ENCODE data around the gene KIF6. TPM values are rescaled to one million over a fixed set of nuclear protein-coding genes. Genes with fewer than 3 reads are reported as not detected.
A peak's percentile ranks its signal among the peaks of the same experiment; 100 is the strongest.

The KIF6 gene
- total and polyA plus RNA-seq, 4 donors, result 1.1 to 7.8 (median 4.5) TPM

DNA sequence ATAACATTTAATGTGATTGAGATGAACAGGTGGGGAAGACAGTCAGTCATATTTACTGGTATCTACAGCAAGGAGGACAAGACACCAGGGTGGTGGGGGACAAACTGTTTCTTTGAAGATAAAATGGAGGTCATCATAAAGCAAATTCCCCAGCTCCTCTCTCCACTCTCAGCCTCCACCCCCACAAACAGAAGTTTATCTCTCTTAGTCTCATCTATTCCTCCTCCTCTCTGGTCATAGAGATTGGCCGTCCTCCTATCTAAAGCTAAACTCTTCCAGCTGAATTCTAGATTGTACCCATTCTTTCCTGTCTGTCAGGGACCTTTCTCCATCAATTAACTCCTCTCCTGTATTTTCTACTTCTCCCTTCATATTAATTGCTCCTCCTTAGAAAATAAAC, 71.1 kb downstream of the KIF6 start:
- ATAC-seq (ENCODE audit: insufficient read depth, low FRiP score), result no peak
- TF ChIP-seq, protein P1, sequence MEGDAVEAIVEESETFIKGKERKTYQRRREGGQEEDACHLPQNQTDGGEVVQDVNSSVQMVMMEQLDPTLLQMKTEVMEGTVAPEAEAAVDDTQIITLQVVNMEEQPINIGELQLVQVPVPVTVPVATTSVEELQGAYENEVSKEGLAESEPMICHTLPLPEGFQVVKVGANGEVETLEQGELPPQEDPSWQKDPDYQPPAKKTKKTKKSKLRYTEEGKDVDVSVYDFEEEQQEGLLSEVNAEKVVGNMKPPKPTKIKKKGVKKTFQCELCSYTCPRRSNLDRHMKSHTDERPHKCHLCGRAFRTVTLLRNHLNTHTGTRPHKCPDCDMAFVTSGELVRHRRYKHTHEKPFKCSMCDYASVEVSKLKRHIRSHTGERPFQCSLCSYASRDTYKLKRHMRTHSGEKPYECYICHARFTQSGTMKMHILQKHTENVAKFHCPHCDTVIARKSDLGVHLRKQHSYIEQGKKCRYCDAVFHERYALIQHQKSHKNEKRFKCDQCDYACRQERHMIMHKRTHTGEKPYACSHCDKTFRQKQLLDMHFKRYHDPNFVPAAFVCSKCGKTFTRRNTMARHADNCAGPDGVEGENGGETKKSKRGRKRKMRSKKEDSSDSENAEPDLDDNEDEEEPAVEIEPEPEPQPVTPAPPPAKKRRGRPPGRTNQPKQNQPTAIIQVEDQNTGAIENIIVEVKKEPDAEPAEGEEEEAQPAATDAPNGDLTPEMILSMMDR (IDR thresholded peaks at IDR 0.05; ENCODE audit: control extremely low read depth, extremely low read depth), result no peak
- H3K4me1 ChIP-seq (ENCODE audit: control insufficient read depth in 5 of 5, insufficient read depth in 5 of 5, low read length in 5 of 5), result peaks cover 0 to 16% (median 0%) of the 10 kb centered on the region in 5 donors
- H3K4me3 ChIP-seq, result no peak overlapping the region
- no peak overlapping the region for H3K9ac ChIP-seq (ENCODE audit: insufficient read depth in 1 of 2, low read length in 2 of 2)
- no peak overlapping the region for H3K27ac ChIP-seq (ENCODE audit: low read depth in 1 of 2, low read length in 1 of 2)
- no peaks in the 10 kb centered on the region for H3K9me3 ChIP-seq (ENCODE audit: control insufficient read depth in 4 of 4, insufficient read depth in 3 of 4, low read length in 3 of 4)
- 89 to 90% methylated on average over 1 of the region's 1 CpG for WGBS, 2 donors
- H3K36me3 ChIP-seq (ENCODE audit: control insufficient read depth in 4 of 4, insufficient read depth in 4 of 4, low read length in 4 of 4), result no peaks in the 10 kb centered on the region
- H3K27me3 ChIP-seq (ENCODE audit: control insufficient read depth in 3 of 3, insufficient read depth in 3 of 3, low read length in 2 of 3), result no peaks in the 10 kb centered on the region
- DNase-seq, result no peak

DNA sequence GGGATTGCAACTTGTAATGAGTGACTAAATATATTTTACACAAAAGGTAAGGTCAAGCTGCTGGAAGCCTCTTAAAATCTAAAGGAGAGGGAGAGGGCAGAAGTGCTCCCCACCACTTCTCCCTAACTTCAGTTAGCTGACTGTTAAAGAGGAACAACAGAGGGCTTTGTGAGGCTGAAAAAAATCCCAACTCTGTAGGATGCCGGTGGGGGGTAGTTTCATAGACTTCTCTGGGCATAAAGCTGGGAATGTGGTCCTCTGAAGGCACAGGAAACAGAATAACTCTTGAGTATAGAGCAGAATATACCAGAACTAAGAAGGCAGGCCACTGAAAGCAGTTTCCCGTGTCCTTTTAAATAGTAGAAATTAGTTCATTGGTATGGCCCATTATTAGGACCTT, 71.6 kb downstream of the KIF6 start:
- Histone ChIP-seq H3K27me3 (ENCODE audit: control insufficient read depth in 3 of 3, insufficient read depth in 3 of 3, low read length in 2 of 3) (no peaks in the 10 kb centered on the region), H3K27ac (ENCODE audit: low read depth in 1 of 2, low read length in 1 of 2) (no peak overlapping the region), H3K4me3 (no peak overlapping the region), H3K9ac (ENCODE audit: insufficient read depth in 1 of 2, low read length in 2 of 2) (no peak overlapping the region), H3K36me3 (ENCODE audit: control insufficient read depth in 4 of 4, insufficient read depth in 4 of 4, low read length in 4 of 4) (no peaks in the 10 kb centered on the region), H3K4me1 (ENCODE audit: control insufficient read depth in 5 of 5, insufficient read depth in 5 of 5, low read length in 5 of 5) (peaks cover 0 to 21% (median 0%) of the 10 kb centered on the region in 5 donors), H3K9me3 (ENCODE audit: control insufficient read depth in 4 of 4, insufficient read depth in 3 of 4, low read length in 3 of 4) (no peaks in the 10 kb centered on the region)
- DNase-seq, result peak in 1 of 3 donors; percentile 36
- 46 to 55% methylated on average over 2 of the region's 2 CpGs for WGBS, 2 donors
- ATAC-seq (ENCODE audit: insufficient read depth, low FRiP score), result no peak
- TF ChIP-seq, protein P1 (IDR thresholded peaks at IDR 0.05; ENCODE audit: control extremely low read depth, extremely low read depth), result no peak

DNA sequence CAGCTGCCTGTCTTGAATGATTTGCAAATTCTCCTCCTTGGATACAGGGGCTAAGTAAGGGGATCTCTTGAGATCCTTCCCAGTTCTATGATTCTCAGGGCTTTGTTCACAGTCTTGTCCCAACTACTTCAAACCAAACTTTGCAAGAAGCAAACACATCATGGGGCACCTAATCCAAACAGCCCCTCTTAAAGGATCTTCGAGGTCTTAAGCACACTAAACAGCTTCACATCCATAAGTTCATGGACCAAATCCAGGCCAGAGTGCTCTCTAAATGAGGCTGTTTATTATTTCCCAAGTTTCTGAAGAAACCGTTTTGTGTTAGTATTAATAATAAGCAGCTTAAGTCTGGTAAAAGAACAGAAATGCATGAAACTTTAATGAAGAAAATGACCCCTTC, 75.2 kb downstream of the KIF6 start:
- DNase-seq, result peak; percentile 70 to 94 (median 93)

More for the DNA sequence above, 75.2 kb downstream of the KIF6 start:
- Histone ChIP-seq H3K9me3 (ENCODE audit: control insufficient read depth in 4 of 4, insufficient read depth in 3 of 4, low read length in 3 of 4) (no peaks in the 10 kb centered on the region), H3K27me3 (ENCODE audit: control insufficient read depth in 3 of 3, insufficient read depth in 3 of 3, low read length in 2 of 3) (no peaks in the 10 kb centered on the region), H3K36me3 (ENCODE audit: control insufficient read depth in 4 of 4, insufficient read depth in 4 of 4, low read length in 4 of 4) (no peaks in the 10 kb centered on the region), H3K4me1 (ENCODE audit: control insufficient read depth in 5 of 5, insufficient read depth in 5 of 5, low read length in 5 of 5) (peaks cover 0 to 22% (median 0%) of the 10 kb centered on the region in 5 donors), H3K9ac (ENCODE audit: insufficient read depth in 1 of 2, low read length in 2 of 2) (no peak overlapping the region), H3K27ac (ENCODE audit: low read depth in 1 of 2, low read length in 1 of 2) (no peak overlapping the region), H3K4me3 (no peak overlapping the region)
- TF ChIP-seq, protein P1 (IDR thresholded peaks at IDR 0.05; ENCODE audit: control extremely low read depth, extremely low read depth), result no peak
- no peak for ATAC-seq (ENCODE audit: insufficient read depth, low FRiP score)
- 44 to 75% methylated on average over 2 of the region's 2 CpGs for WGBS, 2 donors

Data from lung (tissue), 12 donors.